AG09309 (cell line): ENCODE measurements around the gene COL24A1.

Experiments used
- DNase-seq: peaks from one replicate; pipeline ENCODE4 v3.0.0-alpha.2; 2010; ENCODE audit warnings: low read depth
- H3K4me3 ChIP-seq: 2 replicates; pipeline ENCODE4 v1.5.1; 2011; ENCODE audit warnings: mild to moderate bottlenecking, low read depth, low read length, moderate library complexity; ENCODE audit not compliant: control insufficient read depth
- TF ChIP-seq, protein P1 (sequence below): IDR thresholded peaks from 2 replicates; pipeline ENCODE4 v1.5.1; 2011; ENCODE audit warnings: mild to moderate bottlenecking, low read depth, low read length, inconsistent platforms; ENCODE audit not compliant: insufficient read depth, control insufficient read depth; ENCODE audit errors: missing control alignments

Gene COL24A1

DNA sequence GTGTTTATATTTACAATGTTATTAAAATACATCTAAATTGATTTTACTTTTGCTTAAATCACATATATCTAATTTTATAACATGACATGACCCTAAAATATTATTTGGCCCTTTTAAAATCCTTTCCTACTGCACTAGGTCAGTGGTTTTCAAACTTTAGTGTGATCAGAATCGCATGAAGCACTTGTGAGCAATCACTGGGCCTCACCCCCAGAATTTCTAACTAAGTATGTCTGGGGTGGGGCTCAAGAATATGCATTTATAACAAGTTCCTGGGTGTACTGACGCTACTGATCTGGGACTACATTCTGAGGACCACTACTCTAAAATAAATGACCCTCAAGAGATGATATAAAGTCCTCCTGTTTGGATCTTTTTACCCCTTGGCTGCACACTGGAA, 8.8 kb downstream of the COL24A1 start:
- TF ChIP-seq, protein P1, sequence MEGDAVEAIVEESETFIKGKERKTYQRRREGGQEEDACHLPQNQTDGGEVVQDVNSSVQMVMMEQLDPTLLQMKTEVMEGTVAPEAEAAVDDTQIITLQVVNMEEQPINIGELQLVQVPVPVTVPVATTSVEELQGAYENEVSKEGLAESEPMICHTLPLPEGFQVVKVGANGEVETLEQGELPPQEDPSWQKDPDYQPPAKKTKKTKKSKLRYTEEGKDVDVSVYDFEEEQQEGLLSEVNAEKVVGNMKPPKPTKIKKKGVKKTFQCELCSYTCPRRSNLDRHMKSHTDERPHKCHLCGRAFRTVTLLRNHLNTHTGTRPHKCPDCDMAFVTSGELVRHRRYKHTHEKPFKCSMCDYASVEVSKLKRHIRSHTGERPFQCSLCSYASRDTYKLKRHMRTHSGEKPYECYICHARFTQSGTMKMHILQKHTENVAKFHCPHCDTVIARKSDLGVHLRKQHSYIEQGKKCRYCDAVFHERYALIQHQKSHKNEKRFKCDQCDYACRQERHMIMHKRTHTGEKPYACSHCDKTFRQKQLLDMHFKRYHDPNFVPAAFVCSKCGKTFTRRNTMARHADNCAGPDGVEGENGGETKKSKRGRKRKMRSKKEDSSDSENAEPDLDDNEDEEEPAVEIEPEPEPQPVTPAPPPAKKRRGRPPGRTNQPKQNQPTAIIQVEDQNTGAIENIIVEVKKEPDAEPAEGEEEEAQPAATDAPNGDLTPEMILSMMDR = no peak
- no peak overlapping the region for H3K4me3 ChIP-seq
- DNase-seq = no peak

DNA sequence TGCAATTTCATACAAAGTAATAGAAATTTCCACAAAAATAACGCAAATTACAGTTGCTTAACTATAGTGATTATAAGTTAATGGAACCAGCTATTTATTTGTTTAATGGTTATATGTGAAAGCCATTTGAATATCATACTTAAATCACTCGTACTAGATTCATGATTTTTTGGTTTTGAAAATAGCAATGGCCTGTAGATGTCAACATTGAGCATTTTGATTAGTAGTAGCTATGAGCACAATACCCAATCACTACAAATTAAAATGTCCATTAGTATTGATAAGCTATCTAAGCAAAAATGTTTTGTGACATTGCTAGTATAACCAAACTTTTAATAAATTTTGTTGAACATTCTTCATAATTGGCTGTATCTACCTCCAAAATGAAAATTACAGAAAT, 10.0 kb downstream of the COL24A1 start:
- TF ChIP-seq, protein P1 = no peak
- no peak for DNase-seq
- H3K4me3 ChIP-seq = no peak overlapping the region

DNA sequence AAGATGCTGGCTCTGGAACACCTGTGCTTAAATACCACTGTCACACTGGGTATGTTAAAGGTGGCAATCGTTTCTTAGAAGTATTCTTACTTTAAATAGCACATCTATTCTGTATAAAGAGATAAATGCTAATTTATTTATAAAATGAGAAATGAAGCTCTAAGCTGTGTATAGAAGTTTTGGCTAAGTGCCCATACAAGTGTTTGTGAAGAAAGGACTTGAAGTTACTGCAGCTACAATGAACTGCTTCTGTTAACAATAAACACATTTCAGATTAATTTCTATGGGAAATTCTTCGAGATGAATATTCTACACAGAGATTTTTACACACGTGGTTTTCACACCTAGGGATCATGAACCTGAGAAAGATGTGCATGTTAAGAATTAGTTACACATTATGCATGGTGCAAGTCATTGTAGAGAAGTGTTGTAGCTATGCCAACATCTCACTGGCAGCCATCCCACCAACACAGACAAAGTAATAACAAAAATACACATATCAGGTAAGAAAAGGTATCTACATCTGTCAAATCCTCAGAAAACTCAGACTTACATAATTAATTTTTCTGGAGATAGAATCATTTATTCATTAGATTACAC, 16.2 kb downstream of the COL24A1 start:
- no peak for DNase-seq
- TF ChIP-seq, protein P1 = no peak
- H3K4me3 ChIP-seq = no peak overlapping the region

DNA sequence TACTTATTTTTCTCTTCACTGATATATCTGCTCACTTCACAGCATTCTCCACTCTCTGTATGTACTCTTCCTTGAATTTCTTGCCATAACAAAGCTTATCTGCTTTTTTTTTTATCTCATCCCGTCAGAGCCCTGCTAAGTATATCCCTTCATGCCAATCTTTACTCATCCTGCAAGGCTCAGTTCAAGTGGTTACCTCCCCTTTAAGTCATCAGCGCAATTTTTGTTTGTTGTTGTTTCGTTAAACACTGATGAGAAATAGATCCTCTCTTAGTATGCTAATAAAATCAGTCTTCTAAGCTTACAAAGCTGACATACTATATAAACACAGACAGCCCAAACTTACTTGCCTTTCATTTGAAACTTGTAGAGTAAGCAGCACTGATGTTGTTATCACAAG, 17.8 kb downstream of the COL24A1 start:
- no peak for DNase-seq
- TF ChIP-seq, protein P1 = no peak
- H3K4me3 ChIP-seq = no peak overlapping the region

DNA sequence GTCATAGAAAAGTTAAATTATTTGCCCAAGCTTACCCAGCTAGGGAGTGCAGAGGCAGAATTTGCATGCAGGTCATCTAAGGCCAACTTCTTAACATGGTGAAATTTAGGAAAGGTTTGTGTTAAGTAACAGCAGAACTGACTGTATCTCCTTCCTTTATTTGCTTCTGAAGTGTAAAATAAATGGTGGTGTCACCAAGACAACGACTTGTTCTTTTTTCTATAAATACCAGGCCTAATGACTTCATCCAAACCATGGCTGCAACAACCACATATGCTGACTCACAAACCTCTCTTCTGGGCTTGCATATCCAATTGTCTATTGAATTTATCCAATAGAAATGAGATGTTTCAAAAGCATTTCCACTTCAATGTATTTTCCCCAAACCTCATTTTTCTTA, 19.1 kb downstream of the COL24A1 start:
- DNase-seq = peak; percentile 69
- TF ChIP-seq, protein P1 = no peak

DNA sequence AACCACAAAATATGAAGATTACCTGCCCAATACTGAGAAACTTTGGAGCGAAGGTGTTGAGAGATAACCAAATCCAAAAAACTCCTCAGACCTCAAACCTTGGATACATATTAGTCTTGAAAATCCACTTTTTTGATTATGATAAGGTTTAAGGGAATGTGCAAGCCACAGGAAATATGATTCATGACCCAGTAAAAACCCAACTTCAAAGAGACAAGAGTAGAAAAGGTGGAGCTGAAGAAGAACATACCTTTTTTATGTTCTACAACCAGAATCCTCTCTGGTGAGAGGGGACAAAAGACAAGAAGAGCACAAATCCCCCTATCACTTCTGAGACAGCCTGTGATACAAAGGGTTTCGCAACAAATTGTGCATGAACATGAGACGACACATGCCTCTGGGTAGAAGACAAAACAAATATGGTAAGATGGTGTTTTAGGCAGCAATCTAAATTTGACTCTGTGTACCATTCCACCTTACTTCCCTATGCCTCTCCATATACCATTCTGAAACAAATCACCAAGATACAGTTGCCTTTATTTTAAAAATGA, 37.3 kb downstream of the COL24A1 start:
- no peak for DNase-seq
- TF ChIP-seq, protein P1 = no peak

More for the DNA sequence above, 19.1 kb downstream of the COL24A1 start:
- no peak overlapping the region for H3K4me3 ChIP-seq

More for the DNA sequence above, 37.3 kb downstream of the COL24A1 start:
- H3K4me3 ChIP-seq = no peak overlapping the region
